Measurements from ENCODE around the gene ZNF496.
"Not testable (repeated sequence)": the region's sequence is repeated elsewhere in the genome, so short reads cannot be mapped to it uniquely, and the experiment has no call there.

The ZNF496 gene

GRCh38 chr1:247357052-247357780 lies 25.5 kb upstream of the ZNF496 start:
- Histone ChIP-seq H3K9me3 (ENCODE audit: low read length) (no peaks in the 10 kb centered on the region), H3K9me2 (ENCODE audit: low read depth, low read length) (no peaks in the 10 kb centered on the region), H3K79me2 (ENCODE audit: insufficient read depth, low read length) (no peaks in the 10 kb centered on the region), H4K20me1 (ENCODE audit: insufficient read depth, low read length) (no peaks in the 10 kb centered on the region), H3K27ac (ENCODE audit: low read depth, low read length, poor library complexity, severe bottlenecking) (no peak overlapping the region), H3F3A (ENCODE audit: insufficient read depth, low read length) (no peaks in the 10 kb centered on the region), H2AFZ (ENCODE audit: low read length) (no peak overlapping the region), H3K27me3 (ENCODE audit: insufficient read depth, low read length) (peaks cover 3% of the 10 kb centered on the region; the same call in 1 of the 2 replicates), H3K36me3 (ENCODE audit: insufficient read depth, low read length) (no peaks in the 10 kb centered on the region), H3K4me1 (ENCODE audit: insufficient read depth, low read length, severe bottlenecking) (no peaks in the 10 kb centered on the region), H3K4me3 (ENCODE audit: low read depth, low read length, poor library complexity, severe bottlenecking) (no peak overlapping the region), H3K4me2 (ENCODE audit: low read length) (no peak overlapping the region), H3K9ac (ENCODE audit: low read length) (no peak overlapping the region)
- no peak for TF ChIP-seq EZH2 (IDR thresholded peaks at IDR 0.05; ENCODE audit: borderline replicate concordance, low read length)

- not testable (repeated sequence) for H3K9me3 ChIP-seq (ENCODE audit: low read length); H3K79me2 ChIP-seq (ENCODE audit: insufficient read depth, low read length); H3K4me2 ChIP-seq (ENCODE audit: low read length); H3K27ac ChIP-seq (ENCODE audit: low read depth, low read length, poor library complexity, severe bottlenecking); H3K9ac ChIP-seq (ENCODE audit: low read length); H2AFZ ChIP-seq (ENCODE audit: low read length); H3K9me2 ChIP-seq (ENCODE audit: low read depth, low read length); H3K4me3 ChIP-seq (ENCODE audit: low read depth, low read length, poor library complexity, severe bottlenecking); H4K20me1 ChIP-seq (ENCODE audit: insufficient read depth, low read length); H3K27me3 ChIP-seq (ENCODE audit: insufficient read depth, low read length); H3F3A ChIP-seq (ENCODE audit: insufficient read depth, low read length); H3K4me1 ChIP-seq (ENCODE audit: insufficient read depth, low read length, severe bottlenecking); H3K36me3 ChIP-seq (ENCODE audit: insufficient read depth, low read length)
Measured at GRCh38 chr1:247355160-247355559, 23.5 kb upstream of the ZNF496 start.

- Histone ChIP-seq H3K9me3 (ENCODE audit: low read length) (no peaks in the 10 kb centered on the region), H3K9ac (ENCODE audit: low read length) (no peak overlapping the region), H3K9me2 (ENCODE audit: low read depth, low read length) (no peaks in the 10 kb centered on the region), H3K4me3 (ENCODE audit: low read depth, low read length, poor library complexity, severe bottlenecking) (no peak overlapping the region), H3K27ac (ENCODE audit: low read depth, low read length, poor library complexity, severe bottlenecking) (no peak overlapping the region), H3K79me2 (ENCODE audit: insufficient read depth, low read length) (no peaks in the 10 kb centered on the region), H3K4me2 (ENCODE audit: low read length) (no peak overlapping the region), H2AFZ (ENCODE audit: low read length) (no peak overlapping the region), H3K27me3 (ENCODE audit: insufficient read depth, low read length) (peaks cover 3% of the 10 kb centered on the region; the same call in 1 of the 2 replicates), H4K20me1 (ENCODE audit: insufficient read depth, low read length) (no peaks in the 10 kb centered on the region), H3K4me1 (ENCODE audit: insufficient read depth, low read length, severe bottlenecking) (no peaks in the 10 kb centered on the region), H3K36me3 (ENCODE audit: insufficient read depth, low read length) (no peaks in the 10 kb centered on the region), H3F3A (ENCODE audit: insufficient read depth, low read length) (no peaks in the 10 kb centered on the region)
- TF ChIP-seq CTCF (IDR thresholded peaks at IDR 0.05; ENCODE audit: low read length): no peak
- TF ChIP-seq EZH2 (IDR thresholded peaks at IDR 0.05; ENCODE audit: borderline replicate concordance, low read length): no peak
Measured at GRCh38 chr1:247352175-247352574, 20.5 kb upstream of the ZNF496 start.

GRCh38 chr1:247350587-247350986 lies 18.9 kb upstream of the ZNF496 start:
- Histone ChIP-seq H3K36me3 (ENCODE audit: insufficient read depth, low read length) (no peaks in the 10 kb centered on the region), H3K79me2 (ENCODE audit: insufficient read depth, low read length) (no peaks in the 10 kb centered on the region), H3F3A (ENCODE audit: insufficient read depth, low read length) (no peaks in the 10 kb centered on the region), H3K9me2 (ENCODE audit: low read depth, low read length) (no peaks in the 10 kb centered on the region), H3K4me3 (ENCODE audit: low read depth, low read length, poor library complexity, severe bottlenecking) (no peak overlapping the region), H3K9ac (ENCODE audit: low read length) (no peak overlapping the region), H3K4me2 (ENCODE audit: low read length) (no peak overlapping the region), H2AFZ (ENCODE audit: low read length) (no peak overlapping the region), H3K9me3 (ENCODE audit: low read length) (no peaks in the 10 kb centered on the region), H4K20me1 (ENCODE audit: insufficient read depth, low read length) (no peaks in the 10 kb centered on the region), H3K27me3 (ENCODE audit: insufficient read depth, low read length) (no peaks in the 10 kb centered on the region; the same call in 1 of the 2 replicates), H3K27ac (ENCODE audit: low read depth, low read length, poor library complexity, severe bottlenecking) (no peak overlapping the region), H3K4me1 (ENCODE audit: insufficient read depth, low read length, severe bottlenecking) (no peaks in the 10 kb centered on the region)
- TF ChIP-seq CTCF (IDR thresholded peaks at IDR 0.05; ENCODE audit: low read length) (no peak), EZH2 (IDR thresholded peaks at IDR 0.05; ENCODE audit: borderline replicate concordance, low read length) (no peak)
